NCI-H2171 (cell line): Measurements from ENCODE around the gene N4BP2L1.

Experiments
- DNase-seq: peaks from one replicate; lab custom pipeline; 2025; lab: John Stamatoyannopoulos, UW

Gene N4BP2L1

GRCh38 chr13:32427852-32428580 lies at the start of gene N4BP2L1:
Gene N4BP2L1 (minus strand): TSS chr13:32428130. CDS start chr13:32428082, 48 bp downstream.
- DNase-seq = peak; percentile 12

- DNase-seq = no peak
These were observed 49.0 kb upstream of the N4BP2L1 start for GRCh38 chr13:32476892-32477291.

GRCh38 chr13:32476021-32476731 lies 48.2 kb upstream of the N4BP2L1 start:
- no peak for DNase-seq

- no peak for DNase-seq
These were observed 47.3 kb upstream of the N4BP2L1 start for GRCh38 chr13:32474999-32475792.

GRCh38 chr13:32473650-32474049 lies 45.7 kb upstream of the N4BP2L1 start:
- DNase-seq = no peak

- no peak for DNase-seq
These were observed 44.3 kb upstream of the N4BP2L1 start for GRCh38 chr13:32472194-32472621.

GRCh38 chr13:32471187-32471922 lies 43.4 kb upstream of the N4BP2L1 start:
- DNase-seq = no peak

GRCh38 chr13:32468502-32469142 lies 40.7 kb upstream of the N4BP2L1 start:
- DNase-seq = no peak

- DNase-seq = no peak
These were observed 28.7 kb upstream of the N4BP2L1 start for GRCh38 chr13:32456591-32456990.

GRCh38 chr13:32455594-32455903 lies 27.6 kb upstream of the N4BP2L1 start:
- DNase-seq = no peak

GRCh38 chr13:32454886-32455593 lies 27.1 kb upstream of the N4BP2L1 start:
- no peak for DNase-seq

GRCh38 chr13:32453981-32454380 lies 26.1 kb upstream of the N4BP2L1 start:
- DNase-seq = no peak

GRCh38 chr13:32448972-32449371 lies 21.0 kb upstream of the N4BP2L1 start:
- DNase-seq = no peak

GRCh38 chr13:32447894-32448623 lies 20.1 kb upstream of the N4BP2L1 start:
- DNase-seq = no peak

GRCh38 chr13:32446773-32447465 lies 19.0 kb upstream of the N4BP2L1 start:
- no peak for DNase-seq

GRCh38 chr13:32446220-32446619 lies 18.3 kb upstream of the N4BP2L1 start:
- no peak for DNase-seq

GRCh38 chr13:32445461-32445860 lies 17.5 kb upstream of the N4BP2L1 start:
- no peak for DNase-seq

GRCh38 chr13:32443111-32443510 lies 15.2 kb upstream of the N4BP2L1 start:
- no peak for DNase-seq

- DNase-seq = no peak
These were observed 10.9 kb upstream of the N4BP2L1 start for GRCh38 chr13:32438871-32439270.

- DNase-seq = peak; percentile 6
These were observed 4.9 kb upstream of the N4BP2L1 start for GRCh38 chr13:32432856-32433255.
